ENCODE results near the gene PDE4B.

PDE4B gene

DNA sequence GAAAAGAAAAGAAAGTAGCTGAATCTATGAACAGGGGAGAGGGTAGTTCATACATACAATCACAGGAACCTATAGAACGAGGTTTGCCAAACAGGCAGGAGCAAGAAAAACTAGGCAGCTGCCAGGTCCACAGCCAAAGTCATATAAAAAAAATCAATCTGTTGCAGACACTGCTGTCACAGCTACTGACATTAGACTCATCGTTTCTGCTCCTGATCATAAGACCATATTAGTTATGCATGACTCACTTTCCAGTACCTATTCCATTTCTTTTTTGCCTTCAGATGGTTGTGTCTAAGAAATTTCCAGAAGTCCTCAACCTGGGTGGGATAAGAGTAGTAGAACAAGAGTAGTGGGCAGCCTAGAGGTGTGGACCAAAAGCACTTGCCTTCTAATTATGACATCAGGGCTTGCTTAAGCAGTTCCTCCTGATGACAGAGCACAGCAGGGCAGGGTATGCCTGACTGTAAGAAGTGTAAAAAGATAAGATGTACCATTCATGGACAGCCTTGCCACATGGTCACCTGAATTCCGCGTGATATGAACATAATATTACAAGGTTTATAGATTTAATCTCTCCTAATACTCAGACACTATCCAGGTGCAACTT is 418.0 kb downstream of the PDE4B start:
- DNase-seq, result no peak
- in situ Hi-C loops (cut with HindIII; ENCODE audit: low pct_ligation_motif_present, low sequenced_read_pairs), result no loop called here
- H3K36me3 ChIP-seq (replicated peaks), result no peaks in the 10 kb centered on the region
- H3K27ac ChIP-seq, result no peak overlapping the region
- no peaks in the 10 kb centered on the region for H3K27me3 ChIP-seq (replicated peaks)
- no peak for TF ChIP-seq CTCF (IDR thresholded peaks at IDR 0.05; ENCODE audit: low read depth, low read length, missing control alignments)
- H3K4me3 ChIP-seq (ENCODE audit: low read depth, low read length), result no peak overlapping the region

GRCh38 chr1:66211521-66211920 is 418.8 kb downstream of the PDE4B start:
- in situ Hi-C loops (cut with HindIII; ENCODE audit: low pct_ligation_motif_present, low sequenced_read_pairs), result no loop called here
- no peak overlapping the region for H3K4me3 ChIP-seq (ENCODE audit: low read depth, low read length)

DNA sequence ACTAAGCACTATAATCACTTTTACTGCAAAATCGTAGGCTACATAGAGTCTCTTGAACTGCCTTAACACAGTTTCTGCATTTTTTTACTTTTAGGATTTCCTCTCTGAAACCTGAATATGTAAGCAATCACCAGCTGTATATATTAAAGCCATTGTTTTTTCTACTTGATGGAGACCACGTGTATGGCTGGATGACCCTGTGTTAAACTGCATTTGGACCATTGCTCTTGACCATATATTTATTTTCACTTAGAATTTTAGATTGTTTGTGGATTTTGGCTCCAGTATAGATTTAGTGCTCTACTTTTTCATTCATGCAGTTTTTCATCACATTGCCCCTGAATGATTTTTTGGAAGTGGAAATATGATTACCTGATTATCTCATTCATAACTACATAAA is 420.8 kb downstream of the PDE4B start:
- TF ChIP-seq CTCF (IDR thresholded peaks at IDR 0.05; ENCODE audit: low read depth, low read length, missing control alignments), result no peak
- Histone ChIP-seq H3K4me3 (ENCODE audit: low read depth, low read length) (no peak overlapping the region), H3K27me3 (replicated peaks) (no peaks in the 10 kb centered on the region), H3K36me3 (replicated peaks) (no peaks in the 10 kb centered on the region), H3K27ac (no peak overlapping the region)
- in situ Hi-C loops (cut with HindIII; ENCODE audit: low pct_ligation_motif_present, low sequenced_read_pairs), result no loop called here
- DNase-seq, result no peak

More at GRCh38 chr1:66211521-66211920, 418.8 kb downstream of the PDE4B start:
- DNase-seq, result no peak
- H3K36me3 ChIP-seq (replicated peaks), result no peaks in the 10 kb centered on the region
- no peak for TF ChIP-seq CTCF (IDR thresholded peaks at IDR 0.05; ENCODE audit: low read depth, low read length, missing control alignments)
- no peaks in the 10 kb centered on the region for H3K27me3 ChIP-seq (replicated peaks)
- no peak overlapping the region for H3K27ac ChIP-seq

DNA sequence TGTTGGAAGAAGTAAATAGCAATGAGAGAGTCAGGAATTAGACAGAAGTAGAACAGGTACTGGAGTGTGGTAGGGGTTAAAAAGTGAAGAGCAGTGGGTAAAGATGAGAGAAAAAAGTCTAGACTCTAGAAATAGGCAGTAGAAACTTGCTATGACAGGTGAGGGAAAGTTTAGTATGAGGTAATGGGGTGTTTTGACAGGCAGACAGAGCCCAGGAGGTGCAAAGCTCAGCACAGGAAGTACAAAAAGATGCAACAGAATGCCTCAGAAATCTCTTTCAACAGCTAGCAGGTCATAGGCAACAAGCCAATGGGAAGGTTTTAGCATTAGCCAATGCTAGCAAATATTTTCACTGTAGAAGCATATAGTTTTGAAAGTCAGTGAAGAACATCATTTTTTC is 422.2 kb downstream of the PDE4B start:
- no peak for DNase-seq
- Histone ChIP-seq H3K36me3 (replicated peaks) (no peaks in the 10 kb centered on the region), H3K27me3 (replicated peaks) (no peaks in the 10 kb centered on the region), H3K4me3 (ENCODE audit: low read depth, low read length) (no peak overlapping the region), H3K27ac (no peak overlapping the region)
- in situ Hi-C loops (cut with HindIII; ENCODE audit: low pct_ligation_motif_present, low sequenced_read_pairs), result no loop called here
- no peak for TF ChIP-seq CTCF (IDR thresholded peaks at IDR 0.05; ENCODE audit: low read depth, low read length, missing control alignments)

- in situ Hi-C loops (cut with HindIII; ENCODE audit: low pct_ligation_motif_present, low sequenced_read_pairs), result no loop called here
- Histone ChIP-seq H3K36me3 (replicated peaks) (no peaks in the 10 kb centered on the region), H3K27me3 (replicated peaks) (no peaks in the 10 kb centered on the region), H3K27ac (no peak overlapping the region), H3K4me3 (ENCODE audit: low read depth, low read length) (no peak overlapping the region)
- no peak for DNase-seq
- no peak for TF ChIP-seq CTCF (IDR thresholded peaks at IDR 0.05; ENCODE audit: low read depth, low read length, missing control alignments)
These were observed 424.3 kb downstream of the PDE4B start for GRCh38 chr1:66217021-66217420.

DNA sequence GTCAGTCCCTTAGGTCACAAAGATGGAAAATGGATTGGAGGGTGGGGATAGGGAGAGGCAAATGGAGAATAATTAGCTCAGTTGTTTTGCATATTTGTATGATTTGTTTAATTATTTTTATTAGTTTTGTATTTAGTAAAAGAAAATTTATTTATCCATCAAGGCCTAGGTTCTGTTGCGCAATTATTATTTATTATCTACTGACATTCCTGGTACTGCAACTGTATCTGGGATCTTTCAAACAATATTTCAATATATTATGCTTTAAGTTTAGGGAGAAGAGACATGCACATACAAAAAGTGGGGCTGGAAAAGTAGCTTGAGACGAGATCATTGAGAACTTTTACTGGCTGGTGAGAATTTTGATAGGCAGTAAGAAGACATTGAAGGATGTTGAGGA is 424.9 kb downstream of the PDE4B start:
- Histone ChIP-seq H3K27ac (no peak overlapping the region), H3K27me3 (replicated peaks) (no peaks in the 10 kb centered on the region), H3K4me3 (ENCODE audit: low read depth, low read length) (no peak overlapping the region), H3K36me3 (replicated peaks) (no peaks in the 10 kb centered on the region)
- in situ Hi-C loops (cut with HindIII; ENCODE audit: low pct_ligation_motif_present, low sequenced_read_pairs), result no loop called here
- no peak for TF ChIP-seq CTCF (IDR thresholded peaks at IDR 0.05; ENCODE audit: low read depth, low read length, missing control alignments)
- no peak for DNase-seq
